ENCODE data around the gene GBA3.

The GBA3 gene

GRCh38 chr4:22692736-22693135 lies at the start of gene GBA3:
Gene GBA3 (plus strand): TSS chr4:22692937.
- no peak for TF ChIP-seq CTCF (conservative IDR thresholded peaks at IDR 0.05; ENCODE audit: low read depth, low read length)
- H3K4me3 ChIP-seq (ENCODE audit: low read depth, low read length) = no peak within 1 kb of the TSS
- DNase-seq (ENCODE audit: low read depth) = no peak

- DNase-seq (ENCODE audit: low read depth) = no peak
- TF ChIP-seq CTCF (conservative IDR thresholded peaks at IDR 0.05; ENCODE audit: low read depth, low read length) = no peak
- no peak overlapping the region for H3K4me3 ChIP-seq (ENCODE audit: low read depth, low read length)
These were observed 48.8 kb upstream of the GBA3 start for GRCh38 chr4:22643952-22644351.

- no peak for DNase-seq (ENCODE audit: low read depth)
- H3K4me3 ChIP-seq (ENCODE audit: low read depth, low read length) = no peak overlapping the region
- no peak for TF ChIP-seq CTCF (conservative IDR thresholded peaks at IDR 0.05; ENCODE audit: low read depth, low read length)
These were observed 47.1 kb upstream of the GBA3 start for GRCh38 chr4:22645481-22646182.

- no peak for TF ChIP-seq CTCF (conservative IDR thresholded peaks at IDR 0.05; ENCODE audit: low read depth, low read length)
- H3K4me3 ChIP-seq (ENCODE audit: low read depth, low read length) = no peak overlapping the region
- no peak for DNase-seq (ENCODE audit: low read depth)
These were observed 43.7 kb upstream of the GBA3 start for GRCh38 chr4:22648996-22649395.

GRCh38 chr4:22650771-22651170 lies 42.0 kb upstream of the GBA3 start:
- DNase-seq (ENCODE audit: low read depth) = no peak
- H3K4me3 ChIP-seq (ENCODE audit: low read depth, low read length) = no peak overlapping the region
- TF ChIP-seq CTCF (conservative IDR thresholded peaks at IDR 0.05; ENCODE audit: low read depth, low read length) = no peak

- no peak for DNase-seq (ENCODE audit: low read depth)
- TF ChIP-seq CTCF (conservative IDR thresholded peaks at IDR 0.05; ENCODE audit: low read depth, low read length) = no peak
- no peak overlapping the region for H3K4me3 ChIP-seq (ENCODE audit: low read depth, low read length)
These were observed 39.0 kb upstream of the GBA3 start for GRCh38 chr4:22653752-22654151.

GRCh38 chr4:22661443-22661842 lies 31.3 kb upstream of the GBA3 start:
- DNase-seq (ENCODE audit: low read depth) = no peak
- TF ChIP-seq CTCF (conservative IDR thresholded peaks at IDR 0.05; ENCODE audit: low read depth, low read length) = no peak
- H3K4me3 ChIP-seq (ENCODE audit: low read depth, low read length) = no peak overlapping the region
